Keratinocyte (primary cell): Measurements from ENCODE around the gene CC2D2B.

ENCODE experiments used
- EZH2 ChIP-seq: IDR thresholded peaks from one replicate; pipeline ENCODE4 v1.6.1; 2012; ENCODE audit warnings: inconsistent platforms, mild to moderate bottlenecking, low read length, moderate library complexity
- TF ChIP-seq, protein P1 (sequence below), 3 experiments: IDR thresholded peaks in 1 of 3; conservative IDR thresholded peaks in 1 of 3; optimal IDR thresholded peaks in 1 of 3; 2 replicates in 2 of 3; 3 replicates in 1 of 3; pipeline versions ENCODE3 to v1.5.1; 2011; ENCODE audit warnings: low read length in 3 of 3, mild to moderate bottlenecking in 3 of 3, moderate library complexity in 2 of 3, control low read depth in 1 of 3, inconsistent platforms in 1 of 3; ENCODE audit not compliant: insufficient read depth in 2 of 3; ENCODE audit errors: extremely low read depth in 1 of 3

DNA sequence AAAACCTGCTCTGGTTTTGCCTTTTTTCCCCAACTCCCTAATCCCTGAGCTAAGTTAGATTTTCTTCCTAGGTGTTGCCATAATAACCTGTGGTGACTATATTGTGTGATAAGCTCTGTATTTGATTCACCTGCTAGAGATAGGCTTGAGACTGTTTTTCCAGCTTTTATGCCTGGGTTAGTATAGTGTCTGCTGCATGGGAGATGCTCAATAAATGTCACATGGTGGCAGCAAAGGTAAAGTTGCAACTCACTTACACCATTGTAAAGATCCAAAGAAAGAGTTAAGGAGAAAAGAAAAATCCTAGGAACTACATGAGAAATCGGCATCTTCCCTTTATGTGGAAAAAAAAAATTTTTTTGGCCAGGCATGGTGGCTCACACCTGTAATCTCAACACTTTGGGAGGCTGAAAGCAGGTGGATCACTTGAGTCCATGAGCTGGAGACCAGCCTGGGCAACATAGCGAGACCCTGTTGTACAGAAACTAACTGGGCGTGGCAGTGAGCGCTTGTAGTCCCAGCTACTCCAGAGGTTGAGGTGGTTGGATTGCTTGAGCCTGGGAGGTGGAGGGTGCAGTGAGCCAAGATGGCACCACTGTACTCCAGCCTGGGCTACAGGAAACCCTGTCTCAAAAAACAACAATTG, 139.4 kb downstream of the CC2D2B start:
- TF ChIP-seq EZH2, result no peak
- TF ChIP-seq, protein P1, sequence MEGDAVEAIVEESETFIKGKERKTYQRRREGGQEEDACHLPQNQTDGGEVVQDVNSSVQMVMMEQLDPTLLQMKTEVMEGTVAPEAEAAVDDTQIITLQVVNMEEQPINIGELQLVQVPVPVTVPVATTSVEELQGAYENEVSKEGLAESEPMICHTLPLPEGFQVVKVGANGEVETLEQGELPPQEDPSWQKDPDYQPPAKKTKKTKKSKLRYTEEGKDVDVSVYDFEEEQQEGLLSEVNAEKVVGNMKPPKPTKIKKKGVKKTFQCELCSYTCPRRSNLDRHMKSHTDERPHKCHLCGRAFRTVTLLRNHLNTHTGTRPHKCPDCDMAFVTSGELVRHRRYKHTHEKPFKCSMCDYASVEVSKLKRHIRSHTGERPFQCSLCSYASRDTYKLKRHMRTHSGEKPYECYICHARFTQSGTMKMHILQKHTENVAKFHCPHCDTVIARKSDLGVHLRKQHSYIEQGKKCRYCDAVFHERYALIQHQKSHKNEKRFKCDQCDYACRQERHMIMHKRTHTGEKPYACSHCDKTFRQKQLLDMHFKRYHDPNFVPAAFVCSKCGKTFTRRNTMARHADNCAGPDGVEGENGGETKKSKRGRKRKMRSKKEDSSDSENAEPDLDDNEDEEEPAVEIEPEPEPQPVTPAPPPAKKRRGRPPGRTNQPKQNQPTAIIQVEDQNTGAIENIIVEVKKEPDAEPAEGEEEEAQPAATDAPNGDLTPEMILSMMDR (optimal IDR thresholded peaks at IDR 0.05 in 1 of 3, IDR thresholded peaks at IDR 0.05 in 1 of 3, conservative IDR thresholded peaks at IDR 0.05 in 1 of 3; ENCODE audit: extremely low read depth in 1 of 3, insufficient read depth in 2 of 3, low read length in 3 of 3), result no peak
